ENCODE measurements around the gene PIGB. TPM values are rescaled to one million over a fixed set of nuclear protein-coding genes. Genes with fewer than 3 reads are reported as not detected.
A peak's percentile ranks its signal among the peaks of the same experiment; 100 is the strongest.
"Not testable (repeated sequence)": the region's sequence is repeated elsewhere in the genome, so short reads cannot be mapped to it uniquely, and the experiment has no call there.

The PIGB gene
- total RNA-seq, 1 donor from 2014 or later = 6.3 TPM

DNA sequence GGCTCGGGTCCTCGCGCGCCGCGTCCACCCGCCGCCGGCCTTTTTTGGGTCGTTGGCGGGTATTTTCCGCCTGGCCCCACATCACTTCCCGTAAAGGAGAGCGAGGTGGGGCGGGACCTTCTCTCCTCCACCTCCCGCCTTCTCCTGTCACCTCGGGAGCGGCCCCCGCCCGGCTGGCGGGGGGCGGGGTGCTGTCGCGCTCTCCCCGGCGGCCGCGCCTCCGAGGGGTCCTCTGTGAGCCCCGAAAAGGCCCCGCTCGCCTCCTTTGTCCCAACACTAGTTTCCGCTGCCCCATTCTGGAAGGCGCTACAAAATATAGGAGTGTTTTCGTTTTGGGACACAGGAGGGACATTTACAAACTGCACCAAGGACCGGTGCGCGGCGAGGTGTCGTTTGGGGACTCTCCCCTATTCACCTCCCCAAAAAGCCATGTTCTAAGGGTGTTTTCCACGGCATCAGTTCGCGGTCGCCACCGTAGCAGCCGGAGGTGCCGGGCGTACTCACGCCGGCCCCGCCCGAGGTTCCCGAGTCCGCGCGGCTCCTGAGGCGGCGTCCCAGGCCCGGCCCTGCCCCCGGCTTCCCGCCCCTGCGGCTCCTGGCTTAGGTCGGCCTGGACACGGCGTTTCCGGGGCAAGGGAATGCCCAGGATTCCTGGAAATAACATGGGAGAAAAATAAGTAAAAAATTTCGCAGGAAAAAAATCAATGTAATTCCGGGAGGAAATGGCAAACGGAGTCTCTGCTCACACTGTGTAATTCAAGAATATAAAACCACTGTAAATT lies 29.1 kb upstream of the PIGB start, which contains the start of gene RAB27A:
TSS of gene RAB27A (minus strand) at position 68 of the 782 bp plus-strand sequence. CDS start 54,879 bp downstream, outside the sequence.
- Histone ChIP-seq H3K27me3 (ENCODE audit: control insufficient read depth, insufficient read depth, low read length) (no peaks in the 10 kb centered on the region), H3K4me3 (ENCODE audit: low read depth, low read length) (peak within 1 kb of the TSS; percentile 90), H3K36me3 (ENCODE audit: control insufficient read depth, insufficient read depth, low read length) (no peaks in the 10 kb centered on the region)
- TF ChIP-seq, protein P1, sequence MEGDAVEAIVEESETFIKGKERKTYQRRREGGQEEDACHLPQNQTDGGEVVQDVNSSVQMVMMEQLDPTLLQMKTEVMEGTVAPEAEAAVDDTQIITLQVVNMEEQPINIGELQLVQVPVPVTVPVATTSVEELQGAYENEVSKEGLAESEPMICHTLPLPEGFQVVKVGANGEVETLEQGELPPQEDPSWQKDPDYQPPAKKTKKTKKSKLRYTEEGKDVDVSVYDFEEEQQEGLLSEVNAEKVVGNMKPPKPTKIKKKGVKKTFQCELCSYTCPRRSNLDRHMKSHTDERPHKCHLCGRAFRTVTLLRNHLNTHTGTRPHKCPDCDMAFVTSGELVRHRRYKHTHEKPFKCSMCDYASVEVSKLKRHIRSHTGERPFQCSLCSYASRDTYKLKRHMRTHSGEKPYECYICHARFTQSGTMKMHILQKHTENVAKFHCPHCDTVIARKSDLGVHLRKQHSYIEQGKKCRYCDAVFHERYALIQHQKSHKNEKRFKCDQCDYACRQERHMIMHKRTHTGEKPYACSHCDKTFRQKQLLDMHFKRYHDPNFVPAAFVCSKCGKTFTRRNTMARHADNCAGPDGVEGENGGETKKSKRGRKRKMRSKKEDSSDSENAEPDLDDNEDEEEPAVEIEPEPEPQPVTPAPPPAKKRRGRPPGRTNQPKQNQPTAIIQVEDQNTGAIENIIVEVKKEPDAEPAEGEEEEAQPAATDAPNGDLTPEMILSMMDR (IDR thresholded peaks at IDR 0.05; ENCODE audit: insufficient read depth, low read length, severe bottlenecking) = no peak
- no peak for FAIRE-seq
- peak; percentile 65 for DNase-seq (ENCODE audit: low read depth)

DNA sequence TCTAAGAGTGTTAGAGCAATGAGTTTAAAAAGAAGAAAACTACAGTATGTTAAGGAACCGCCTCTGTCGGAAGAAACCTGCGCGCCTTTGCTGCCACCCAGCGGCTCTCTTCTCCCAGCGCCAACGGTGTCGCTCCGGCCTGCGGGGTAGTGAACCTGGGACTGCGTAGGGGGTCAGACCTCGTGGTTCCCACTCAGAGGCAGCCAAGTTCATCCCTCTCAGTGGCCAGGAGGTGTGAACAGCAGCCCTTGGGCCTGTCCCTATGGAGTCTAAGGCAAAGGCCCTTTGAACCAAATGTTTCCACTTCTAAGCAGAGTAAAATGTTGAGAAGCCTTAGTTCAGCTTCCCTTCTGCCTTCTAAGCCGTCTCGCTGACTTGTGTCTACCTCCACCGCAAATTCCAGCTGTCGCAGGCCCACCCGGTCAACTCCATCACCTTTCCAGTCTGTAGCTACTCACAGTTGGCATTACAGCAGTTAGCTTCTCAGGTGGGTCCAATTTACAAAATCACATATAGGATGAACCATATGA lies 28.4 kb upstream of the PIGB start:
- no peak for DNase-seq (ENCODE audit: low read depth)
- Histone ChIP-seq H3K27me3 (ENCODE audit: control insufficient read depth, insufficient read depth, low read length) (no peaks in the 10 kb centered on the region), H3K36me3 (ENCODE audit: control insufficient read depth, insufficient read depth, low read length) (no peaks in the 10 kb centered on the region), H3K4me3 (ENCODE audit: low read depth, low read length) (peak overlapping the region; percentile 90)
- TF ChIP-seq, protein P1 (IDR thresholded peaks at IDR 0.05; ENCODE audit: insufficient read depth, low read length, severe bottlenecking) = peak; percentile 89
- FAIRE-seq = no peak

DNA sequence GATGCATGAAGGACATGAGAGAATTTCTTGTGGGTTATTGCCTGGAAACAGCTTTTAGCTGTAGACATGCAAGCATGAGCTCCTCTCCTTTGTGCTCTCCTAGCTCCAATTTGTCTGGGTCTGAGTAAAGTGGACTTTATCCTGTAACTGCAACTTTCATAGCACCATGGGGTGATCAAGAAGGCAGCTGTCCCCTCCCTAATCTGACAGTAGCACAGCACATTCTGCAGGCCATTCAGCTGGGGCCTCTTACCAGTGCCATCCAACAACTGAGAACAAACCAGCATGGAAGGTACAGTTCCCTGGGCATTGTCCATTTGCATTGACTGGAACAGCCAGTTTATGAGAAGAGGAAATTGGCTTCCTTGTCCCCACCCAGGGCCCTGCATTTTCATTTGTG lies 21.7 kb upstream of the PIGB start:
- Histone ChIP-seq H3K27me3 (ENCODE audit: control insufficient read depth, insufficient read depth, low read length) (no peaks in the 10 kb centered on the region), H3K4me3 (ENCODE audit: low read depth, low read length) (no peak overlapping the region), H3K36me3 (ENCODE audit: control insufficient read depth, insufficient read depth, low read length) (no peaks in the 10 kb centered on the region)
- TF ChIP-seq, protein P1 (IDR thresholded peaks at IDR 0.05; ENCODE audit: insufficient read depth, low read length, severe bottlenecking) = no peak
- FAIRE-seq (no peak), DNase-seq (ENCODE audit: low read depth) (no peak)

DNA sequence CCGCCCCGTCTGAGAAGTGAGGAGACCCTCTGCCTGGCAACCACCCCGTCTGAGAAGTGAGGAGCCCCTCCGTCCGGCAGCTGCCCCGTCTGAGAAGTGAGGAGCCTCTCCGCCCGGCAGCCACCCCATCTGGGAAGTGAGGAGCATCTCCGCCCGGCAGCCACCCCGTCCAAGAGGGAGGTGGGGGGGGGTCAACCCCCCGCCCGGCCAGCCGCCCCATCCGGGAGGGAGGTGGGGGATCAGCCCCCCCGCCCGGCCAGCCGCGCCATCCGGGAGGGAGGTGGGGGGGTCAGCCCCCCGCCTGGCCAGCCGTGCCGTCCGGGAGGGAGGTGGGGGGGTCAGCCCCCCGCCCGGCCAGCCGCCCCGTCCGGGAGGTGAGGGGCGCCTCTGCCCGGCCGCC lies 16.2 kb upstream of the PIGB start:
- H3K27me3 ChIP-seq (ENCODE audit: control insufficient read depth, insufficient read depth, low read length); H3K4me3 ChIP-seq (ENCODE audit: low read depth, low read length); DNase-seq (ENCODE audit: low read depth); H3K36me3 ChIP-seq (ENCODE audit: control insufficient read depth, insufficient read depth, low read length); FAIRE-seq: not testable (repeated sequence)

DNA sequence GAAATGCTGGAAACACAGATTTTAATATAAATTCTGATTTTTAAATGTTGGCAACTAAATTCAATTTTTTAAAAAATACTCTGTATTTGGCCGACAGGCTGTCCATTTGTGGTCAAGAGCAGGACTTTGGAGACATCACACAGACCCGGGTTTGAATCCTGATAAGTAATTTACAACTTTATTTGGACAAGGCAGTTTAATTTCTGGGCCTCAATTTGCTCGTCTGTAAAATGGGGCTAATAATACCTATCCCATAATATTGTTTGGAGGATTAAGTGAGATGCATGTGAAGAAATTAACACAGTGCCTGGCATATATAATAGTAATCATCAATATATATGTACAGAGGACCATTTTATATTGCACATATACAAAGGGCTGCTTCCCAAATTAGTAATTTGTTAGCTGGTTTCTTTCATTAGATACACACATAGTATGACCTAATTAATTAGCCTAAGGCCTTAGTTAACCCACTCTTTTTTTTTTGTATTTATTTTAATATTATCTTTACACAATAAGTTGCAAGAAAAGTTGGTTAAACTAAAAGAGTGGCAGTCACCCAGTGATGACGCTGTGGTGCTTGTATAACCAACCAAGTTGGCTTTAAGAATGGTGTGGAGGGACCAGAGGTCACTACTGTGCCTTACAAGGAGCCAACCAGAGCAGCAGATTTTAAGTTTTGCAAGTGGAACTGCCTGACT lies 665 bp downstream of the PIGB start:
- FAIRE-seq = no peak
- Histone ChIP-seq H3K27me3 (ENCODE audit: control insufficient read depth, insufficient read depth, low read length) (no peaks in the 10 kb centered on the region), H3K4me3 (ENCODE audit: low read depth, low read length) (peak overlapping the region; percentile 80), H3K36me3 (ENCODE audit: control insufficient read depth, insufficient read depth, low read length) (no peaks in the 10 kb centered on the region)
- TF ChIP-seq, protein P1 (IDR thresholded peaks at IDR 0.05; ENCODE audit: insufficient read depth, low read length, severe bottlenecking) = no peak
- peak; percentile 30 for DNase-seq (ENCODE audit: low read depth)

DNA sequence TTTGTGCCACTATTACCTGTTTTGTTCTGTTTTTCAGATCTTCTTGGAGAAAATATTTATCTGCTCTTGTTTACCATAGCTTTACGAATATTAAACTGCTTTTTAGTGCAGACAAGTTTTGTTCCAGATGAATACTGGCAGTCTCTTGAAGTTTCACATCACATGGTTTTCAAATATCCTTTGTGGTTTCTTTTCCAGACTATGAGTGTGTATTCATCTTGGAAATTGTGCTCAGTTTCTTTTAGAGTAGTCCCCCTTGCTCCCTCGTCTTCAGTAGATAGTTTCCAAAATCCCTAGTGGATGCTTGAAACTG lies 1.2 kb downstream of the PIGB start:
- Histone ChIP-seq H3K36me3 (ENCODE audit: control insufficient read depth, insufficient read depth, low read length) (no peaks in the 10 kb centered on the region), H3K27me3 (ENCODE audit: control insufficient read depth, insufficient read depth, low read length) (no peaks in the 10 kb centered on the region), H3K4me3 (ENCODE audit: low read depth, low read length) (no peak overlapping the region)
- DNase-seq (ENCODE audit: low read depth) (no peak), FAIRE-seq (no peak)
- TF ChIP-seq, protein P1 (IDR thresholded peaks at IDR 0.05; ENCODE audit: insufficient read depth, low read length, severe bottlenecking) = no peak
